GM19397 (cell line): Measurements from ENCODE around the gene PPFIA3.
"Not testable (repeated sequence)": the region's sequence is repeated elsewhere in the genome, so short reads cannot be mapped to it uniquely, and the experiment has no call there.

Experiments
- ATAC-seq: cut with Tn5 transposase; IDR thresholded peaks from one replicate; pipeline ENCODE4 v1.9.1; 2021; ENCODE audit warnings: mild to moderate bottlenecking, moderate library complexity; ENCODE audit not compliant: unreplicated experiment

Gene PPFIA3

DNA sequence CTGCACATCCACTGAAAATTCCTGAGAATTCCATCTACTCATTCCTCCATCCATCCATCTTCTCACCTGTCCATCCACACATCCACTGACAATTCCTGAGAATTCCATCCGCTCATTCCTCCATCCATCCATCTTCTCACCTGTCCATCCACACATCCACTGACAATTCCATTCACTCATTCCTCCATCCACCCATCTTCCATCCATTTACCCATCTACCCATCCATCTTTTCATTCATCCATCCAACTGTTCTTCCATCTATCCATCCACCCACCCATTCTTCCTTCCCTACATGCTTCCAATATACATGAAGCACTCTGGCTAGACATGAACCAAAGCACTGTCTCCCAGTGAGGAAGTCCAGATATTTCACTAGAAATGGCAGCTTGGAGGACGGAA, 53.9 kb downstream of the PPFIA3 start:
- no peak for ATAC-seq

DNA sequence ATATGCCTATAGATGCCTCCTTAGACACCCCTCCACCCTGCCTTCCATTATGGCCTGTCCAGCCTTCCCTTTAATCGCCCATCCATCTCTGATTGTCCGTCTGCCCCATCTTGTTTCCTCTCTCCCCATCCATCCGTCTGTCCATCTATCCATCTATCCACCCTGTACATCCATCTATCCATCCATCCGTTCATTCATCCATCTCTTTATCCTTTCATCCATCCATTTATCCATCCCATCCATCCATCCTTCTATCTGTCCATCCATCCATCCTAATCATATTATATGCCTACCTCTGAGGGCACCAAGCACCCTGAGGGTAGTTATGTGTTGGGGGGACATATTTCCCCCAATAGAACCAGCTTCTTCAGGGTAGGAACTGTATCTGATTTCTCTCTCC, 61.3 kb downstream of the PPFIA3 start:
- no peak for ATAC-seq

DNA sequence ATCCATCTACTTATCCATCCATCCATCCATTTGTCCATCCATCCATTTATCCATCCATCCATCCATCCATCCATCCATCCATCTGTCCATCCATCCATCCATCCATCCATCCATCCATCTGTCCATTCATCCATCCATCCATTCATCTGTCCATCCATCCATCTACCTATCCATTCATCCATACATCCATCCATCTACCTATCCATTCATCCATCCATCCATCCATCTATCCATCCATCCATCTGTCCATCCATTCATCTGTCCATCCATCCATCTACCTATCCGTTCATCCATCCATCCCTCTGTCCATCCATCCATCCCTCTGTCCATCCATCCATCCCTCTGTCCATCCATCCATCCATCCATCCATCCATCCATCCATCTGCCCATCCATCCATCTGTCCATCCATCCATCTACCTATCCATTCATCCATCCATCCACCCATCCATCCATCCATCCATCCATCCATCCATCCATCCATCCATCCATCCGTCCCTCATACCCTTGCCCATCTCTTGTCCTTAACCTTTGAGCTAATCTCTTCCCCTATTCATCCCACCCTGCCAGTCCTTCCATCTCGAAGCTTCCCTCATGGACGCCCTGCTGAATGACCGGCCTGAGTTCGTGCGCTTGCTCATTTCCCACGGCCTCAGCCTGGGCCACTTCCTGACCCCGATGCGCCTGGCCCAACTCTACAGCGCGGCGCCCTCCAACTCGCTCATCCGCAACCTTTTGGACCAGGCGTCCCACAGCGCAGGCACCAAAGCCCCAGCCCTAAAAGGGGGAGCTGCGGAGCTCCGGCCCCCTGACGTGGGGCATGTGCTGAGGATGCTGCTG, 62.9 kb downstream of the PPFIA3 start:
- not testable (repeated sequence) for ATAC-seq

DNA sequence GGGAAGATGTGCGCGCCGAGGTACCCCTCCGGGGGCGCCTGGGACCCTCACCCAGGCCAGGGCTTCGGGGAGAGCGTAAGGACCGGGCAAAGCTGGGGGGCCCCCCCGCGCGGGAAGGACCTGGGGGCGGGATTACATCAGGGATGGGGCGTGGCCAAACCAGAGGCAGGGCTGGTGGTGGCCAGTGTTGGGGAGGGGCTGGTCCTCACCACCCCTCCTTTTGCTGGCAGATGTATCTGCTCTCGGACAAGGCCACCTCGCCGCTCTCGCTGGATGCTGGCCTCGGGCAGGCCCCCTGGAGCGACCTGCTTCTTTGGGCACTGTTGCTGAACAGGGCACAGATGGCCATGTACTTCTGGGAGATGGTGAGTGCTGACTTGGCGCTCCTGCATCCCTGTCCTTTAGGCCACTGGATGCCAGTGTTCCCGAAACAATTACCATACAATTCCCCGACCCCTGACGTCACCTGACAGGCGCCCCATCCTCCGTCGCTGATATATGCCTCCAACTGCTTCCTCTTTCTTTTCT, 63.6 kb downstream of the PPFIA3 start:
- no peak for ATAC-seq

DNA sequence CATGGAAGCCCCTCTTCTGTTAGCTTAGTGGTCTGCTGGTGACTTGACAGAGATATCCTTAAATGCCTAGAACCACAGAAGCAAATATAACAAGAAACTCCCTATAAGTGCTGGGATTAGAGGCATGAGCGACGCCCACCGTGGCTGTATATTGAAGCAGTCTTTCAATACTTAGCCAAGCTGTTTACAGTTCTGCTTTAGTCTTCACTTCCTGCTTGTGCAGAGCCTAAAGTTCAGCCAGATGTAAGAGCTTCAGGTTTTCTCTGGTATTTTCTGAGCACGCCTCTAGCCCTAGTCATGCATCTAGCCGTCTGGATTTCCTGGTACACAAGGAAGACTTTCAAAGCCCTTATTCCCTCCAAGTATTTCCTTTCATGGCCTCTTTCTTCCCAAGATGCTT, 66.8 kb downstream of the PPFIA3 start:
- ATAC-seq = no peak

DNA sequence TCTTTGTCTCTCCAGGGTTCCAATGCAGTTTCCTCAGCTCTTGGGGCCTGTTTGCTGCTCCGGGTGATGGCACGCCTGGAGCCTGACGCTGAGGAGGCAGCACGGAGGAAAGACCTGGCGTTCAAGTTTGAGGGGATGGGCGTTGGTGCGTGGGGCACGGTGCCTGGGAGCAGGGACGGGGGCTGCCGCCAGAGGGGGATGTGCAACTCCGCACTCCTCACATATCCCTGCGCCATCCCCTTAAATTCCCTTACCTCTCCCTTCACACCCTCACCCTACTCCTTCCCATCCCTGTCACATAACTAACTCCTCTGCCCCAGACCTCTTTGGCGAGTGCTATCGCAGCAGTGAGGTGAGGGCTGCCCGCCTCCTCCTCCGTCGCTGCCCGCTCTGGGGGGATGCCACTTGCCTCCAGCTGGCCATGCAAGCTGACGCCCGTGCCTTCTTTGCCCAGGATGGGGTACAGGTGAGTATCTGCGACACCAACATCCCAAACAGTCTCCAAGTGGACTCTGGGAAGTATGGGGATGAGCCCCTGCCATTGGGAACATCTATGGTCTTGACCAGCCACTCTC, 69.4 kb downstream of the PPFIA3 start:
- ATAC-seq = no peak

DNA sequence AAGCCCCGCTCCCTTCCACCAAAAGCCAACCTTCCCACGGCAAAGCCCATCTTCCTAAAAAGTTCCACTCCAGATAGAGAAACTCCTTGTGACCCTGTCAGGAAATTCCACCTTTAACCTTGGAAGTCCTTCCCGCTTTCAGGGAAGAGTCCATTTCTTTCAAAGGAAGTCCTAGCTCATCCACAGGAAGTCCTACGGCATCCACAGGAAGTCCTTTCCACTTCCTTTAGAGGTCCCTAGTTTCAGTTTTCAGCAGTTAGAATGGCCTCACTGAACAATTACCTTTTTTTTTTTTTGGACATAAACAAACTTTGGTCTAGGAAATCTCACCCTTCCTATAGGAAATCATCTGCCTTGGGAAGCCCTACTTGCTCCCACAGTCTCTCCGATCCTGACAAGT, 69.9 kb downstream of the PPFIA3 start:
- ATAC-seq = no peak

DNA sequence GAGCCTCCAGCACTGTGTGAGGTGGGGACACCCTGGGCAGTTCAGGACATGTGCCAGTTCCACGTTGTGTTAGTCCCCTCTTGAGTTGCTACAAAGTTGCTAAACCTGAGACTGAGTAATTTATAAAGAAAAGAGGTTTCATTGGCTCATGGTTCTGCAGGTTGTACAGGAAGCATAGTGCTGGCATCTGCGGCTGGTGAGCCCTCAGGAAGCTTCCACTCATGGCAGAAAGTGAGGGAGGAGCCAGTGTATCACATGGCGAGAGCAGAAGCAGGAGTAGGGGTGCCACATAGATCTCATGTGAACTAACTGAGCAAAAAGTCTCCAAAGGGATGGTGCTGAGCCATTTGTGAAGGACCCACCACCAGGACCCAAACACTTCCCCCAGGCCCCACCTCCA, 71.4 kb downstream of the PPFIA3 start:
- ATAC-seq = no peak

DNA sequence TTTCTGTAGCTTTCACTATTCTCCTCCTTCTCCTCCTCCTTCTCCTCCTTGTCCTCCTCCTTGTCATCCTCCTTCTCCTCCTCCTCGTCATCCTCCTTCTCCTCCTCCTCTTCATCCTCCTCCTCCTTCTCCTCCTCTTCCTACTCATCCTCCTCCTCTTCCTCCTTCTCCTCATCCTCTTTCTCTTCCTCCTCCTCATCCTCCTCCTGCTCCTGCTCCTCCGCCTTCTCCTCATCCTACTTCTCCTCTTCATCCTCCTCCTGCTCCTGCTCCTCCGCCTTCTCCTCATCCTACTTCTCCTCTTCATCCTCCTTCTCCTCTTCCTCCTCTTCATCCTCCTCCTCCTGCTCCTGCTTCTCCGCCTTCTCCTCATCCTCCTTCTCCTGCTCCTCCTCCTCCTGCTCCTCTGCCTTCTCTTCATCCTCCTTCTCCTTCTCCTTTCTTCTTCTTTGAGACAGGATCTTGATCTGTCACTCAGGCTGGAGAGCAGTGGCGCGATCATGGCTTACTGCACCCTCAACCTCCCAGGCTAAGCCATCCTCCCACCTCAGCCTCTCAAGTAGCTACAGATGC, 74.6 kb downstream of the PPFIA3 start:
- no peak for ATAC-seq

DNA sequence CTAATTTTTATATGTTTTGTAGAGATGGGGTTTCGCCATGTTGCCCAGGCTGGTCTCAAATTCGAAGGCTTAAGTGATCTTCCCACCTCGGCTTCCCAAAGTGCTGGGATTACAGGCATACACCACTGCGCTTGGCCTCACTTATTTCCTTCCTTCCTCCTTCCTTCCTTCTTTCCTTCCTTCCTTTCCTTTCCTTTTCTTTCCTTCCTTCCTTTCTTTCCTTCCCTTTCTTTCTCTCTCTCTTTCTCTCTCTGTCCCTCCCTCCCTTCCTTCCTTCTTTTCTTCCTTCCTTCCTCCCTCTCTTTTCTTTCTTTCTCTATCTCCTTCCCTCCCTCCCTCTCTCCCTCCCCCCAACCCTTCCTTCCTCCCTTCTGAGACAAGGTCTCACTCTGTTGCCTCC, 75.1 kb downstream of the PPFIA3 start:
- ATAC-seq = no peak

DNA sequence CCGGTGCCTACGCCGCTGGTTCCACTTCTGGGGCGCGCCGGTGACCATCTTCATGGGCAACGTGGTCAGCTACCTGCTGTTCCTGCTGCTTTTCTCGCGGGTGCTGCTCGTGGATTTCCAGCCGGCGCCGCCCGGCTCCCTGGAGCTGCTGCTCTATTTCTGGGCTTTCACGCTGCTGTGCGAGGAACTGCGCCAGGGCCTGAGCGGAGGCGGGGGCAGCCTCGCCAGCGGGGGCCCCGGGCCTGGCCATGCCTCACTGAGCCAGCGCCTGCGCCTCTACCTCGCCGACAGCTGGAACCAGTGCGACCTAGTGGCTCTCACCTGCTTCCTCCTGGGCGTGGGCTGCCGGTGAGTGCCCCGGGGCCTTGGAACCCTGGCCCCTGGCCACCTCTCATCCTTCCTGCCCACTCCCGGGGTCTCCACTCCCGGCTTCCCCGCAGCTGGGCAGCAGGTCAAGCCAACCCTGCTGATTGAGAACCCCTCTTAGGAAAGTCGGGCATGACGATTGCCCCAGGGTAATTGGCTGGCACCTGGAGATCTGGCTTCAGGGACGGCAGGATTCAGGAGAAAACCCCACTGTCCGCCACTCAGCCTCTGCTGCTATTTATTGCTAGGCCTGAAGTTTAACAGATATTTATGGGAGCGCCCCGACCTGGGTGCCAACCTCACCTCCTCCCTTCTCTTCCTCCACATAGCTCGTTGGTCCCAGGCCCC, 77.3 kb downstream of the PPFIA3 start:
- no peak for ATAC-seq

DNA sequence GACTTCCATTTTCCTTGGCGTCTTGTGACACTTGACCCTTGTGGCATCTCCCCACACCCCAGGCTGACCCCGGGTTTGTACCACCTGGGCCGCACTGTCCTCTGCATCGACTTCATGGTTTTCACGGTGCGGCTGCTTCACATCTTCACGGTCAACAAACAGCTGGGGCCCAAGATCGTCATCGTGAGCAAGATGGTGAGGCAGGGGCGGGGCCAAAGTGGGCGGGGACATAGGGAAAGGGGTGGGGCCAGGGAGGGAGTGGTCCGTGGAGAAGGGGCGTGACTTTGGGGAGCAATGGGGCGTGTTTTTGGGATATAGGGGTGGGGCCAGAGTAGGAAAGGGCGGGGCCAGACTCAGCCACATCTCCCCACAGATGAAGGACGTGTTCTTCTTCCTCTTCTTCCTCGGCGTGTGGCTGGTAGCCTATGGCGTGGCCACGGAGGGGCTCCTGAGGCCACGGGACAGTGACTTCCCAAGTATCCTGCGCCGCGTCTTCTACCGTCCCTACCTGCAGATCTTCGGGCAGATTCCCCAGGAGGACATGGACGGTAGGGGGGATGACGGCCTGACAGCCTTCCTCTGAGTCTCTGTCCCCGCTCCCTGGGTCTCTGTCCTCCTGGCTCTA, 81.0 kb downstream of the PPFIA3 start:
- no peak for ATAC-seq
